Retina (tissue), 1 donor: ENCODE measurements around the gene RAD54L.
"Not testable (repeated sequence)": the region's sequence is repeated elsewhere in the genome, so short reads cannot be mapped to it uniquely, and the experiment has no call there.

ENCODE experiments used
- DNase-seq: peaks from one replicate; pipeline ENCODE4 v3.0.0-alpha.2; 2016

The RAD54L gene

GRCh38 chr1:46325285-46326076 lies 77.9 kb downstream of the RAD54L start:
- DNase-seq: not testable (repeated sequence)
